GM12878 (cell line): ENCODE data around the gene NRBF2.

Source experiments
- JUND ChIP-seq: IDR thresholded peaks from 2 replicates; pipeline ENCODE4 v1.6.1; 2012; ENCODE audit warnings: low read depth, mild to moderate bottlenecking, low read length, improper control_type of control experiment, moderate library complexity
- ZBTB11 ChIP-seq: fragments of 450-650 bp; formaldehyde crosslinking; IDR thresholded peaks from 2 replicates; pipeline ENCODE4 v1.5.0; 2022; ENCODE audit warnings: mild to moderate bottlenecking, missing genetic modification characterization

- TF ChIP-seq JUND, result no peak
- TF ChIP-seq ZBTB11 (CRISPR knock-in tag), result no peak
These were observed 36.5 kb downstream of the NRBF2 start for GRCh38 chr10:63169624-63170023.
